ENCODE data around the gene SLC7A14. TPM values are rescaled to one million over a fixed set of nuclear protein-coding genes. Genes with fewer than 3 reads are reported as not detected.
A peak's percentile ranks its signal among the peaks of the same experiment; 100 is the strongest.

Gene SLC7A14
- total and polyA plus RNA-seq, 2 donors (not counting 3 experiments of a cell fraction or from before 2014, with no cell fraction given), result 0.07 to 0.57 TPM

- Histone ChIP-seq H2AFZ (ENCODE audit: low read depth, low read length) (peak overlapping the region; percentile 45), H3K27me3 (ENCODE audit: control insufficient read depth in 2 of 2, insufficient read depth in 2 of 2, low read length in 2 of 2) (no peaks in the 10 kb centered on the region), H3K9me1 (replicated peaks; ENCODE audit: control insufficient read depth, extremely low read depth, insufficient read depth, low read length) (no peaks in the 10 kb centered on the region), H3K4me1 (ENCODE audit: control insufficient read depth, extremely low read depth, insufficient read depth, low read length) (peaks cover 11% of the 10 kb centered on the region), H3K36me3 (ENCODE audit: control insufficient read depth in 2 of 2, extremely low read depth in 1 of 2, insufficient read depth in 2 of 2, low read length in 2 of 2) (no peaks in the 10 kb centered on the region), H4K20me1 (replicated peaks; ENCODE audit: control insufficient read depth, extremely low read depth, insufficient read depth, low read length) (no peaks in the 10 kb centered on the region), H3K9me3 (replicated peaks; ENCODE audit: control insufficient read depth, insufficient read depth, low read length) (no peaks in the 10 kb centered on the region), H3K79me2 (ENCODE audit: control insufficient read depth, insufficient read depth, low read length) (no peaks in the 10 kb centered on the region), H3K9ac (replicated peaks; ENCODE audit: extremely low read depth, insufficient read depth, low read length) (no peak overlapping the region), H3K27ac (ENCODE audit: insufficient read depth, low read depth, low read length) (peak overlapping the region; percentile 45), H3K4me3 (replicated peaks in 1 of 3; ENCODE audit: insufficient read depth in 1 of 3, low read depth in 1 of 3, low read length in 3 of 3) (no peak overlapping the region), H3K4me2 (ENCODE audit: insufficient read depth, low read length) (peak overlapping the region; percentile 27)
- BruUV-seq (replicated peaks), result no TSS peak
- intact Hi-C loops (cut with micrococcal nuclease), result loop anchor here (2.0 to 5.0 kb wide), 3 partner anchors 89 to 224 kb away; partner anchors contain the start of gene CLDN11
- ChIA-PET POLR2A (no interaction called here), CTCF (interaction anchor here (1.1 to 1.6 kb wide), 2 partner anchors 289 to 325 kb away, joined by 3 to 4 read pairs; no protein-coding TSS in a partner anchor)
- peak; percentile 77 for DNase-seq (ENCODE audit: low read depth, low spot score)
- dilution Hi-C loops (cut with MboI; ENCODE audit: extremely low pct_ligation_motif_present, low sequenced_read_pairs), result no loop called here
- peak; percentile 81 for FAIRE-seq
- TF ChIP-seq GATA2 (IDR thresholded peaks at IDR 0.05; ENCODE audit: insufficient read depth, insufficient read length, low read depth, low read length), result peak; percentile 67
- no peak for TF ChIP-seq EZH2 (IDR thresholded peaks at IDR 0.05; ENCODE audit: borderline replicate concordance, low read depth, low read length, severe bottlenecking)
- TF ChIP-seq MYC (IDR thresholded peaks at IDR 0.05; ENCODE audit: low read depth, low read length), result no peak
- TF ChIP-seq POLR2AphosphoS5 (IDR thresholded peaks at IDR 0.05; ENCODE audit: insufficient read depth, low read depth, low read length), result no peak
- no peak for TF ChIP-seq MAX (IDR thresholded peaks at IDR 0.05; ENCODE audit: insufficient read depth, insufficient read length)
- peak; percentile 86 for TF ChIP-seq JUN (IDR thresholded peaks at IDR 0.05; ENCODE audit: borderline replicate concordance, insufficient read depth, insufficient read length, low read depth)
- TF ChIP-seq CTCF (IDR thresholded peaks at IDR 0.05; ENCODE audit: extremely low read depth in 1 of 2, insufficient read depth in 1 of 2, low read depth in 1 of 2, low read length in 2 of 2), result no peak
- TF ChIP-seq POLR2A (IDR thresholded peaks at IDR 0.05; ENCODE audit: low read depth, low read length), result no peak
- TF ChIP-seq FOS (IDR thresholded peaks at IDR 0.05; ENCODE audit: borderline replicate concordance, insufficient read depth, low read length), result peak; percentile 92
Observed at GRCh38 chr3:170523248-170523647, 62.6 kb downstream of the SLC7A14 start.
